Skeletal muscle satellite cell (primary cell): Measurements from ENCODE around the gene DIRAS1.

Experiments used
- H3K27me3 ChIP-seq: 2 replicates; pipeline ENCODE4 v1.7.0; 2013; ENCODE audit warnings: low read length; ENCODE audit not compliant: control insufficient read depth, insufficient read depth
- H3K36me3 ChIP-seq: 2 replicates; pipeline ENCODE4 v1.7.0; 2013; ENCODE audit warnings: mild to moderate bottlenecking, control low read depth, low read length; ENCODE audit not compliant: insufficient read depth
- H3K4me1 ChIP-seq: 2 replicates; pipeline ENCODE4 v1.7.0; 2013; ENCODE audit warnings: low read length; ENCODE audit not compliant: control insufficient read depth, insufficient read depth
- H3K4me2 ChIP-seq: 2 replicates; pipeline ENCODE4 v1.7.0; 2013; ENCODE audit warnings: mild to moderate bottlenecking, low read length
- H3K4me3 ChIP-seq: 2 replicates; pipeline ENCODE4 v1.7.0; 2013; ENCODE audit warnings: low read length
- H3K9ac ChIP-seq: 2 replicates; pipeline ENCODE4 v1.7.0; 2013; ENCODE audit warnings: mild to moderate bottlenecking, low read depth, low read length, moderate library complexity
- H3K9me3 ChIP-seq: replicated peaks from 2 replicates; pipeline ENCODE4 v1.7.0; 2013; ENCODE audit warnings: mild to moderate bottlenecking, control low read depth, low read length

Gene DIRAS1

GRCh38 chr19:2761876-2762782 lies 41.0 kb upstream of the DIRAS1 start:
- no peaks in the 10 kb centered on the region for H3K9me3 ChIP-seq
- no peak overlapping the region for H3K4me2 ChIP-seq
- no peak overlapping the region for H3K4me3 ChIP-seq
- no peaks in the 10 kb centered on the region for H3K4me1 ChIP-seq
- no peaks in the 10 kb centered on the region for H3K27me3 ChIP-seq
- peaks cover 75% of the 10 kb centered on the region for H3K36me3 ChIP-seq
- no peak overlapping the region for H3K9ac ChIP-seq

GRCh38 chr19:2761309-2761677 lies 40.1 kb upstream of the DIRAS1 start:
- H3K4me1 ChIP-seq, result no peaks in the 10 kb centered on the region
- no peaks in the 10 kb centered on the region for H3K9me3 ChIP-seq
- H3K36me3 ChIP-seq, result peaks cover 68% of the 10 kb centered on the region
- H3K4me3 ChIP-seq, result no peak overlapping the region
- H3K4me2 ChIP-seq, result no peak overlapping the region
- no peaks in the 10 kb centered on the region for H3K27me3 ChIP-seq
- no peak overlapping the region for H3K9ac ChIP-seq

- Histone ChIP-seq H3K9ac (no peak overlapping the region), H3K9me3 (no peaks in the 10 kb centered on the region), H3K4me1 (no peaks in the 10 kb centered on the region), H3K36me3 (peaks cover 64% of the 10 kb centered on the region), H3K27me3 (no peaks in the 10 kb centered on the region), H3K4me2 (no peak overlapping the region), H3K4me3 (no peak overlapping the region)
Measured at GRCh38 chr19:2759965-2760364, 38.8 kb upstream of the DIRAS1 start.

- Histone ChIP-seq H3K9ac (no peak overlapping the region), H3K4me3 (no peak overlapping the region), H3K27me3 (no peaks in the 10 kb centered on the region), H3K9me3 (no peaks in the 10 kb centered on the region), H3K4me2 (no peak overlapping the region), H3K4me1 (no peaks in the 10 kb centered on the region), H3K36me3 (peaks cover 64% of the 10 kb centered on the region)
Measured at GRCh38 chr19:2759362-2759761, 38.2 kb upstream of the DIRAS1 start.

- H3K9ac ChIP-seq, result no peak overlapping the region
- no peak overlapping the region for H3K4me3 ChIP-seq
- H3K27me3 ChIP-seq, result no peaks in the 10 kb centered on the region
- H3K9me3 ChIP-seq, result no peaks in the 10 kb centered on the region
- H3K4me2 ChIP-seq, result no peak overlapping the region
- H3K36me3 ChIP-seq, result peaks cover 63% of the 10 kb centered on the region
- no peaks in the 10 kb centered on the region for H3K4me1 ChIP-seq
Measured at GRCh38 chr19:2758601-2759313, 37.6 kb upstream of the DIRAS1 start.

GRCh38 chr19:2756921-2757881 lies 36.0 kb upstream of the DIRAS1 start:
- H3K27me3 ChIP-seq, result no peaks in the 10 kb centered on the region
- no peak overlapping the region for H3K4me2 ChIP-seq
- peaks cover 57% of the 10 kb centered on the region for H3K36me3 ChIP-seq
- no peaks in the 10 kb centered on the region for H3K4me1 ChIP-seq
- no peak overlapping the region for H3K4me3 ChIP-seq
- H3K9ac ChIP-seq, result no peak overlapping the region
- no peaks in the 10 kb centered on the region for H3K9me3 ChIP-seq

- Histone ChIP-seq H3K4me2 (no peak overlapping the region), H3K9ac (no peak overlapping the region), H3K4me3 (no peak overlapping the region), H3K4me1 (no peaks in the 10 kb centered on the region), H3K36me3 (peaks cover 53% of the 10 kb centered on the region), H3K9me3 (no peaks in the 10 kb centered on the region), H3K27me3 (no peaks in the 10 kb centered on the region)
Measured at GRCh38 chr19:2756477-2756876, 35.3 kb upstream of the DIRAS1 start.

- Histone ChIP-seq H3K27me3 (no peaks in the 10 kb centered on the region), H3K9ac (no peak overlapping the region), H3K4me2 (no peak overlapping the region), H3K36me3 (peaks cover 49% of the 10 kb centered on the region), H3K4me1 (no peaks in the 10 kb centered on the region), H3K4me3 (no peak overlapping the region), H3K9me3 (no peaks in the 10 kb centered on the region)
Measured at GRCh38 chr19:2755811-2756210, 34.6 kb upstream of the DIRAS1 start.

- no peak overlapping the region for H3K9ac ChIP-seq
- no peaks in the 10 kb centered on the region for H3K27me3 ChIP-seq
- H3K36me3 ChIP-seq, result peaks cover 45% of the 10 kb centered on the region
- no peak overlapping the region for H3K4me2 ChIP-seq
- no peaks in the 10 kb centered on the region for H3K4me1 ChIP-seq
- H3K4me3 ChIP-seq, result no peak overlapping the region
- no peaks in the 10 kb centered on the region for H3K9me3 ChIP-seq
Measured at GRCh38 chr19:2755448-2755705, 34.2 kb upstream of the DIRAS1 start.

- Histone ChIP-seq H3K27me3 (no peaks in the 10 kb centered on the region), H3K9me3 (no peaks in the 10 kb centered on the region), H3K4me2 (no peak overlapping the region), H3K36me3 (peaks cover 45% of the 10 kb centered on the region), H3K4me3 (no peak overlapping the region), H3K4me1 (no peaks in the 10 kb centered on the region), H3K9ac (no peak overlapping the region)
Measured at GRCh38 chr19:2754659-2755447, 33.7 kb upstream of the DIRAS1 start.

GRCh38 chr19:2751438-2751830 lies 30.3 kb upstream of the DIRAS1 start:
- Histone ChIP-seq H3K9ac (no peak overlapping the region), H3K9me3 (no peaks in the 10 kb centered on the region), H3K4me3 (no peak overlapping the region), H3K4me1 (no peaks in the 10 kb centered on the region), H3K36me3 (peaks cover 28% of the 10 kb centered on the region), H3K4me2 (no peak overlapping the region), H3K27me3 (no peaks in the 10 kb centered on the region)
